Mucosa of stomach (tissue), 1 donor: ENCODE results near the gene ZNF23.
"Not testable (repeated sequence)": the region's sequence is repeated elsewhere in the genome, so short reads cannot be mapped to it uniquely, and the experiment has no call there.

Experiments
- H3K27me3 ChIP-seq: one replicate; pipeline ENCODE4 v1.7.0; 2013; ENCODE audit warnings: mild to moderate bottlenecking, low read length; ENCODE audit not compliant: control insufficient read depth, insufficient read depth
- H3K36me3 ChIP-seq: one replicate; pipeline ENCODE4 v1.7.0; 2013; ENCODE audit warnings: low read length; ENCODE audit not compliant: control insufficient read depth, insufficient read depth
- H3K4me1 ChIP-seq: one replicate; pipeline ENCODE4 v1.7.0; 2013; ENCODE audit warnings: mild to moderate bottlenecking, low read length; ENCODE audit not compliant: control insufficient read depth, insufficient read depth
- H3K4me3 ChIP-seq: one replicate; pipeline ENCODE4 v1.7.0; 2013; ENCODE audit warnings: low read length
- H3K9ac ChIP-seq: one replicate; pipeline ENCODE4 v1.7.0; 2013; ENCODE audit warnings: mild to moderate bottlenecking, low read length, moderate library complexity
- H3K9me3 ChIP-seq: one replicate; pipeline ENCODE4 v1.7.0; 2013; ENCODE audit warnings: mild to moderate bottlenecking, low read length, moderate library complexity; ENCODE audit not compliant: control insufficient read depth
- donor health status: Pancreatic carcinoma.

Gene ZNF23

GRCh38 chr16:71461686-71462648, at the start of gene ZNF23:
ZNF23 (minus strand) TSS chr16:71462247; CDS start chr16:71456796, 5,451 bp downstream.
- Histone ChIP-seq H3K27me3 (no peaks in the 10 kb centered on the region), H3K9ac (peak within 1 kb of the TSS; percentile 87), H3K36me3 (no peaks in the 10 kb centered on the region), H3K4me3 (peak within 1 kb of the TSS; percentile 97), H3K4me1 (no peaks in the 10 kb centered on the region), H3K9me3 (no peaks in the 10 kb centered on the region)

- Histone ChIP-seq H3K27me3 (no peaks in the 10 kb centered on the region), H3K9me3 (no peaks in the 10 kb centered on the region), H3K36me3 (no peaks in the 10 kb centered on the region), H3K4me1 (no peaks in the 10 kb centered on the region), H3K9ac (no peak overlapping the region), H3K4me3 (no peak overlapping the region)
Observed at GRCh38 chr16:71507061-71507460, 45.0 kb upstream of the ZNF23 start.

GRCh38 chr16:71504901-71505300, 42.9 kb upstream of the ZNF23 start:
- H3K9me3 ChIP-seq, result no peaks in the 10 kb centered on the region
- no peaks in the 10 kb centered on the region for H3K36me3 ChIP-seq
- H3K4me3 ChIP-seq, result no peak overlapping the region
- no peak overlapping the region for H3K9ac ChIP-seq
- H3K27me3 ChIP-seq, result no peaks in the 10 kb centered on the region
- H3K4me1 ChIP-seq, result no peaks in the 10 kb centered on the region

GRCh38 chr16:71504051-71504450, 42.0 kb upstream of the ZNF23 start:
- not testable (repeated sequence) for H3K36me3 ChIP-seq, H3K9ac ChIP-seq, H3K4me3 ChIP-seq, H3K27me3 ChIP-seq, H3K9me3 ChIP-seq, H3K4me1 ChIP-seq

GRCh38 chr16:71501547-71501946, 39.5 kb upstream of the ZNF23 start:
- H3K27me3 ChIP-seq, result no peaks in the 10 kb centered on the region
- H3K9me3 ChIP-seq, result no peaks in the 10 kb centered on the region
- no peak overlapping the region for H3K4me3 ChIP-seq
- no peaks in the 10 kb centered on the region for H3K36me3 ChIP-seq
- H3K4me1 ChIP-seq, result no peaks in the 10 kb centered on the region
- H3K9ac ChIP-seq, result no peak overlapping the region

- Histone ChIP-seq H3K4me1 (no peaks in the 10 kb centered on the region), H3K9me3 (no peaks in the 10 kb centered on the region), H3K27me3 (no peaks in the 10 kb centered on the region), H3K4me3 (no peak overlapping the region), H3K9ac (no peak overlapping the region), H3K36me3 (no peaks in the 10 kb centered on the region)
Observed at GRCh38 chr16:71500964-71501363, 38.9 kb upstream of the ZNF23 start.

GRCh38 chr16:71499775-71500364, 37.8 kb upstream of the ZNF23 start:
- H3K36me3 ChIP-seq, result no peaks in the 10 kb centered on the region
- H3K9me3 ChIP-seq, result no peaks in the 10 kb centered on the region
- H3K4me3 ChIP-seq, result no peak overlapping the region
- H3K27me3 ChIP-seq, result no peaks in the 10 kb centered on the region
- H3K4me1 ChIP-seq, result no peaks in the 10 kb centered on the region
- H3K9ac ChIP-seq, result no peak overlapping the region

- no peaks in the 10 kb centered on the region for H3K36me3 ChIP-seq
- H3K9ac ChIP-seq, result no peak overlapping the region
- H3K9me3 ChIP-seq, result no peaks in the 10 kb centered on the region
- H3K4me3 ChIP-seq, result no peak overlapping the region
- no peaks in the 10 kb centered on the region for H3K27me3 ChIP-seq
- no peaks in the 10 kb centered on the region for H3K4me1 ChIP-seq
Observed at GRCh38 chr16:71498031-71498430, 36.0 kb upstream of the ZNF23 start.

- no peak overlapping the region for H3K4me3 ChIP-seq
- no peaks in the 10 kb centered on the region for H3K4me1 ChIP-seq
- H3K9me3 ChIP-seq, result no peaks in the 10 kb centered on the region
- H3K36me3 ChIP-seq, result no peaks in the 10 kb centered on the region
- H3K27me3 ChIP-seq, result no peaks in the 10 kb centered on the region
- H3K9ac ChIP-seq, result no peak overlapping the region
Observed at GRCh38 chr16:71493213-71493612, 31.2 kb upstream of the ZNF23 start.

- Histone ChIP-seq H3K4me1 (no peaks in the 10 kb centered on the region), H3K36me3 (no peaks in the 10 kb centered on the region), H3K27me3 (no peaks in the 10 kb centered on the region)
Observed at GRCh38 chr16:71492786-71493185, 30.7 kb upstream of the ZNF23 start.

GRCh38 chr16:71491054-71491453, 29.0 kb upstream of the ZNF23 start:
- no peak overlapping the region for H3K4me3 ChIP-seq
- no peaks in the 10 kb centered on the region for H3K4me1 ChIP-seq
- H3K36me3 ChIP-seq, result no peaks in the 10 kb centered on the region
- no peak overlapping the region for H3K9ac ChIP-seq
- H3K9me3 ChIP-seq, result no peaks in the 10 kb centered on the region
- no peaks in the 10 kb centered on the region for H3K27me3 ChIP-seq

More at GRCh38 chr16:71492786-71493185, 30.7 kb upstream of the ZNF23 start:
- H3K4me3 ChIP-seq, result no peak overlapping the region
- H3K9ac ChIP-seq, result no peak overlapping the region
- no peaks in the 10 kb centered on the region for H3K9me3 ChIP-seq

GRCh38 chr16:71490361-71490760, 28.3 kb upstream of the ZNF23 start:
- Histone ChIP-seq H3K9ac (no peak overlapping the region), H3K36me3 (no peaks in the 10 kb centered on the region), H3K4me3 (no peak overlapping the region), H3K27me3 (no peaks in the 10 kb centered on the region), H3K4me1 (no peaks in the 10 kb centered on the region), H3K9me3 (no peaks in the 10 kb centered on the region)
